ENCODE data around the gene KCNJ16.

Gene KCNJ16

DNA sequence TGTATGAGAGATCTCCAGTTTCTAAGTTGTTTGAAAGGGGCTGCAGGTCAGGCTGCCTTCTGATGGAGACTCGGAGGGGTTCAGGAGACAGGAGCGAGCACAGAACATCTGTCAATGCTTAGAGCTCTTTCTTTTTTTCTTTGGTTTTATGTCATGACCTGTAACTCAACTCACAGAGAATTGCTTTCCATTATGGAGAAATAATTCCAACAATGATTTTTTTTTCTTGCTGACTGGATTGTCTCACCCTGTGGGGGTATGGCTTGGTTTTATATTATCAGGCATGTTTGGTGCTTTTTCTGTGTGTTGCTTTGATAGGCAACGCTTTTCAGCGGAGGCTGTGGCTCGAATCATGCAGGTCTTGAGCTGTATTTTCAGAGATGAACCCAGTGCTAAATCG lies 83.6 kb downstream of the KCNJ16 start:
- Histone ChIP-seq H3K79me2 (ENCODE audit: insufficient read depth, low read length) (no peaks in the 10 kb centered on the region), H3K9me3 (ENCODE audit: insufficient read depth, low read depth, low read length) (no peaks in the 10 kb centered on the region), H3K4me2 (ENCODE audit: low read depth, low read length, poor library complexity, severe bottlenecking) (no peak overlapping the region), H3K27me3 (ENCODE audit: insufficient read depth, low read length, poor library complexity, severe bottlenecking) (no peaks in the 10 kb centered on the region), H3K4me3 (ENCODE audit: low read length, poor library complexity, severe bottlenecking) (no peak overlapping the region), H3F3A (ENCODE audit: low read depth) (no peaks in the 10 kb centered on the region), H3K9ac (ENCODE audit: low read depth, low read length, poor library complexity, severe bottlenecking) (no peak overlapping the region), H3K4me1 (ENCODE audit: insufficient read depth, low read length, poor library complexity, severe bottlenecking) (no peaks in the 10 kb centered on the region), H2AFZ (ENCODE audit: low read length) (no peak overlapping the region), H4K20me1 (ENCODE audit: insufficient read depth, low read length, poor library complexity, severe bottlenecking) (no peaks in the 10 kb centered on the region), H3K9me2 (replicated peaks; ENCODE audit: low read depth, low read length) (no peaks in the 10 kb centered on the region), H3K36me3 (ENCODE audit: insufficient read depth, low read length) (no peaks in the 10 kb centered on the region)
- TF ChIP-seq EZH2phosphoT487 (IDR thresholded peaks at IDR 0.05; ENCODE audit: borderline replicate concordance) = no peak
- TF ChIP-seq, protein P1, sequence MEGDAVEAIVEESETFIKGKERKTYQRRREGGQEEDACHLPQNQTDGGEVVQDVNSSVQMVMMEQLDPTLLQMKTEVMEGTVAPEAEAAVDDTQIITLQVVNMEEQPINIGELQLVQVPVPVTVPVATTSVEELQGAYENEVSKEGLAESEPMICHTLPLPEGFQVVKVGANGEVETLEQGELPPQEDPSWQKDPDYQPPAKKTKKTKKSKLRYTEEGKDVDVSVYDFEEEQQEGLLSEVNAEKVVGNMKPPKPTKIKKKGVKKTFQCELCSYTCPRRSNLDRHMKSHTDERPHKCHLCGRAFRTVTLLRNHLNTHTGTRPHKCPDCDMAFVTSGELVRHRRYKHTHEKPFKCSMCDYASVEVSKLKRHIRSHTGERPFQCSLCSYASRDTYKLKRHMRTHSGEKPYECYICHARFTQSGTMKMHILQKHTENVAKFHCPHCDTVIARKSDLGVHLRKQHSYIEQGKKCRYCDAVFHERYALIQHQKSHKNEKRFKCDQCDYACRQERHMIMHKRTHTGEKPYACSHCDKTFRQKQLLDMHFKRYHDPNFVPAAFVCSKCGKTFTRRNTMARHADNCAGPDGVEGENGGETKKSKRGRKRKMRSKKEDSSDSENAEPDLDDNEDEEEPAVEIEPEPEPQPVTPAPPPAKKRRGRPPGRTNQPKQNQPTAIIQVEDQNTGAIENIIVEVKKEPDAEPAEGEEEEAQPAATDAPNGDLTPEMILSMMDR (conservative IDR thresholded peaks at IDR 0.05; ENCODE audit: low read length) = no peak

DNA sequence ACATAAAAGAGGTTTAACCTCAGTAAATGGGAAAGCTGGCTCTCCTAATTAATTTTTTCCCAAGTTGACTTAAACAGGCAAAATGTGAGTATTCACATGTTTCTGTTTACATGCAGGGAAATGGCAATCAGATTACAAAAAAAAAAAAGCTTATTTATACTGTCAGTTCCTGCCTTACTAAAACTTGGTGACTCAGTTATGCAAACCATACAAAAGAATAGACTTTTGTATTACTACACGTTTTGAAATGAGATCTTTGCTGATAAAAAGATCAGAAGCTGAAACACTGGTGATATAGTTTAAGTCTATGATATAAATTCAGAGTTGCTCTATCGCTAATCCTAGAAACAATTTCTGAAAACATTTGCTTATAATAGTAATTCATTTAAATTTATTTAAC lies 85.0 kb downstream of the KCNJ16 start:
- H3K4me3 ChIP-seq (ENCODE audit: low read length, poor library complexity, severe bottlenecking) = no peak overlapping the region
- no peak overlapping the region for H3K9ac ChIP-seq (ENCODE audit: low read depth, low read length, poor library complexity, severe bottlenecking)
- no peaks in the 10 kb centered on the region for H3K9me2 ChIP-seq (replicated peaks; ENCODE audit: low read depth, low read length)
- no peak overlapping the region for H2AFZ ChIP-seq (ENCODE audit: low read length)
- H3K79me2 ChIP-seq (ENCODE audit: insufficient read depth, low read length) = no peaks in the 10 kb centered on the region
- no peaks in the 10 kb centered on the region for H3K36me3 ChIP-seq (ENCODE audit: insufficient read depth, low read length)
- H3K9me3 ChIP-seq (ENCODE audit: insufficient read depth, low read depth, low read length) = no peaks in the 10 kb centered on the region
- H3K4me2 ChIP-seq (ENCODE audit: low read depth, low read length, poor library complexity, severe bottlenecking) = no peak overlapping the region
- no peaks in the 10 kb centered on the region for H3K4me1 ChIP-seq (ENCODE audit: insufficient read depth, low read length, poor library complexity, severe bottlenecking)
- no peaks in the 10 kb centered on the region for H4K20me1 ChIP-seq (ENCODE audit: insufficient read depth, low read length, poor library complexity, severe bottlenecking)
- no peaks in the 10 kb centered on the region for H3F3A ChIP-seq (ENCODE audit: low read depth)
- no peak for TF ChIP-seq EZH2phosphoT487 (IDR thresholded peaks at IDR 0.05; ENCODE audit: borderline replicate concordance)
- TF ChIP-seq, protein P1 (conservative IDR thresholded peaks at IDR 0.05; ENCODE audit: low read length) = no peak
- H3K27me3 ChIP-seq (ENCODE audit: insufficient read depth, low read length, poor library complexity, severe bottlenecking) = no peaks in the 10 kb centered on the region

DNA sequence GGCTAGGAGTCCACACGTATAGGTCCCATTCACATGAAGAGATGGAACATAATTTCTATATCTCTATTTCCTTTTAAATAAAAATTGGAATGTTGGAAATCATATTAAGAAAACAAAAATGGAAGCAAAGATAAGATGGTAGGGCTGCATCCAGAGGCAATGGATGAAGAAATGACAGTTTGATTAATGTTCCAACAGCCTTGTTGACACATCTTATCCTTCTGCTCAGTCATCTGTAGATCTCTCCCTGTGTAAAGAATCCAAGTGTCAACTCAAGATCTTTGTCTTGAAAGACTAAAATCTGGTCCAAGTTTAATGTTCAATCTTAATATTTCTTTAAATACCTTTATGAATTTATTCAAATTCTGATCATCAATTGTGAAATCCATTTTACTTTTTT lies 86.5 kb downstream of the KCNJ16 start:
- no peak overlapping the region for H2AFZ ChIP-seq (ENCODE audit: low read length)
- no peak overlapping the region for H3K9ac ChIP-seq (ENCODE audit: low read depth, low read length, poor library complexity, severe bottlenecking)
- H3K4me2 ChIP-seq (ENCODE audit: low read depth, low read length, poor library complexity, severe bottlenecking) = no peak overlapping the region
- H3K4me1 ChIP-seq (ENCODE audit: insufficient read depth, low read length, poor library complexity, severe bottlenecking) = no peaks in the 10 kb centered on the region
- no peaks in the 10 kb centered on the region for H3K27me3 ChIP-seq (ENCODE audit: insufficient read depth, low read length, poor library complexity, severe bottlenecking)
- H3F3A ChIP-seq (ENCODE audit: low read depth) = no peaks in the 10 kb centered on the region
- H3K9me2 ChIP-seq (replicated peaks; ENCODE audit: low read depth, low read length) = no peaks in the 10 kb centered on the region
- no peak overlapping the region for H3K4me3 ChIP-seq (ENCODE audit: low read length, poor library complexity, severe bottlenecking)
- no peaks in the 10 kb centered on the region for H3K79me2 ChIP-seq (ENCODE audit: insufficient read depth, low read length)
- H3K9me3 ChIP-seq (ENCODE audit: insufficient read depth, low read depth, low read length) = no peaks in the 10 kb centered on the region
- TF ChIP-seq EZH2phosphoT487 (IDR thresholded peaks at IDR 0.05; ENCODE audit: borderline replicate concordance) = no peak
- TF ChIP-seq, protein P1 (conservative IDR thresholded peaks at IDR 0.05; ENCODE audit: low read length) = no peak
- H4K20me1 ChIP-seq (ENCODE audit: insufficient read depth, low read length, poor library complexity, severe bottlenecking) = no peaks in the 10 kb centered on the region
- no peaks in the 10 kb centered on the region for H3K36me3 ChIP-seq (ENCODE audit: insufficient read depth, low read length)

All from Loucy (cell line).